Neural progenitor cell (in vitro differentiated cells): ENCODE data around the gene DPF3. TPM values are rescaled to one million over a fixed set of nuclear protein-coding genes. Genes with fewer than 3 reads are reported as not detected.

Source experiments
- DNase-seq: peaks from one replicate; pipeline ENCODE4 v3.0.0-alpha.2; 2016; ENCODE audit warnings: low spot score
- H2AFZ ChIP-seq: fragments of 200-600 bp; sonication (generic); replicated peaks from 2 replicates; pipeline ENCODE4 v1.6.1; 2016; ENCODE audit warnings: antibody characterized with exemption
- H3F3A ChIP-seq: fragments of 200-600 bp; sonication (generic); 2 replicates; pipeline ENCODE4 v1.6.1; 2016; ENCODE audit warnings: antibody characterized with exemption, low read depth
- H3K27ac ChIP-seq: fragments of 200-600 bp; sonication (generic); 2 replicates; pipeline ENCODE4 v1.5.1; 2016; ENCODE audit warnings: mild to moderate bottlenecking
- H3K27me3 ChIP-seq: fragments of 200-600 bp; sonication (generic); 2 replicates; pipeline ENCODE4 v1.6.1; 2016; ENCODE audit warnings: mild to moderate bottlenecking, moderate library complexity
- H3K36me3 ChIP-seq: fragments of 200-600 bp; sonication (generic); 2 replicates; pipeline ENCODE4 v1.5.1; 2016
- H3K4me1 ChIP-seq: fragments of 200-600 bp; sonication (generic); 2 replicates; pipeline ENCODE4 v1.6.1; 2016; ENCODE audit warnings: mixed run types
- H3K4me2 ChIP-seq: fragments of 200-600 bp; sonication (generic); 2 replicates; pipeline ENCODE4 v1.6.1; 2016
- H3K4me3 ChIP-seq: fragments of 200-600 bp; sonication (generic); 2 replicates; pipeline ENCODE4 v1.5.1; 2016
- H3K79me2 ChIP-seq: fragments of 200-600 bp; sonication (generic); 2 replicates; pipeline ENCODE4 v1.6.1; 2016; ENCODE audit warnings: low read depth
- H3K9ac ChIP-seq: fragments of 200-600 bp; sonication (generic); 2 replicates; pipeline ENCODE4 v1.6.1; 2016
- H3K9me3 ChIP-seq: fragments of 200-600 bp; sonication (generic); 2 replicates; pipeline ENCODE4 v1.5.1; 2016; ENCODE audit warnings: low read depth
- H4K20me1 ChIP-seq: fragments of 200-600 bp; sonication (generic); 2 replicates; pipeline ENCODE4 v1.6.1; 2016; ENCODE audit warnings: low read depth
- H3K27ac Mint-ChIP-seq: 3 replicates; pipeline ENCODE4 v1.8.0; 2021; ENCODE audit warnings: mixed read lengths
- H3K27me3 Mint-ChIP-seq: 2 replicates; pipeline ENCODE4 v1.8.0; 2022; ENCODE audit warnings: low read depth, mild to moderate bottlenecking, inconsistent platforms, moderate library complexity, mixed read lengths; ENCODE audit not compliant: insufficient read depth
- H3K36me3 Mint-ChIP-seq: 3 replicates; pipeline ENCODE4 v1.8.0; 2021; ENCODE audit warnings: mixed read lengths
- H3K4me1 Mint-ChIP-seq: 3 replicates; pipeline ENCODE4 v1.8.0; 2021; ENCODE audit warnings: mixed read lengths
- H3K4me3 Mint-ChIP-seq: 3 replicates; pipeline ENCODE4 v1.8.0; 2021; ENCODE audit warnings: mild to moderate bottlenecking, moderate library complexity, mixed read lengths
- H3K9me3 Mint-ChIP-seq: 3 replicates; pipeline ENCODE4 v1.8.0; 2020; ENCODE audit warnings: mixed read lengths
- EZH2 ChIP-seq: fragments of 200-600 bp; sonication (generic); IDR thresholded peaks from 2 replicates; pipeline ENCODE4 v1.6.1; 2017; ENCODE audit warnings: antibody characterized with exemption, mild to moderate bottlenecking, moderate library complexity
- EZH2phosphoT487 ChIP-seq: fragments of 200-600 bp; sonication (generic); IDR thresholded peaks from 2 replicates; pipeline ENCODE4 v1.6.1; 2017; ENCODE audit warnings: antibody characterized with exemption
- total RNA-seq: library from RNA; depleted of rRNA; stranded (reverse); fragments of >200 nt; gene quantifications from 2 replicates; pipeline ENCODE4 v1.2.3, GENCODE V29; 2015; ENCODE audit warnings: low replicate concordance
- TF ChIP-seq, protein P1 (sequence below): fragments of 200-600 bp; sonication (generic); IDR thresholded peaks from 2 replicates; pipeline ENCODE4 v1.5.1; 2017; ENCODE audit warnings: antibody characterized with exemption, mild to moderate bottlenecking

Gene DPF3
- total RNA-seq, 1 donor from 2014 or later, result not detected

DNA sequence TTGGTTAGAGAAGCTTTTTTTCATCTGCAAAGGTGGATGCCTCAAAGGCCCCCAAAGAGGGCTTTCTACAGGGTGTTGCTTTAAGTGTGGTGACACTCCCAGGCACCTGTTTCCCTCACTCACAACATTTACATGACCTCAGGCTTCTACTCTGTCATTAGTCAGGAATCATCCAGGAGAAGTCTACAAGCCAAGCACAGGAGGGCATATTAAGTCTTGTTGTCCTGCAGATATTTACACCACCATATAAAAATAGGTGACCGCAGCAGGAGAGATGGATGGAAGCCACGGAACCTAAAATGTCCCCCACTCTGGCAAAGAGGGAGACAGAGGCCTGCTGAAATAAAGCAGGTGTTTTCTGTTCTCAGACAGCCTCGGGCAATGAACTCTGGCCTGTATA is 7.5 kb upstream of the DPF3 start:
- H3K9me3 Mint-ChIP-seq, result no peaks in the 10 kb centered on the region
- Histone ChIP-seq H3K27ac (no peak overlapping the region), H3K4me2 (no peak overlapping the region), H3F3A (no peaks in the 10 kb centered on the region), H4K20me1 (no peaks in the 10 kb centered on the region), H3K9ac (no peak overlapping the region), H3K36me3 (no peaks in the 10 kb centered on the region), H3K4me1 (no peaks in the 10 kb centered on the region), H2AFZ (no peak overlapping the region), H3K9me3 (no peaks in the 10 kb centered on the region), H3K79me2 (no peaks in the 10 kb centered on the region), H3K4me3 (no peak overlapping the region), H3K27me3 (peaks cover 15% of the 10 kb centered on the region)
- TF ChIP-seq, protein P1, sequence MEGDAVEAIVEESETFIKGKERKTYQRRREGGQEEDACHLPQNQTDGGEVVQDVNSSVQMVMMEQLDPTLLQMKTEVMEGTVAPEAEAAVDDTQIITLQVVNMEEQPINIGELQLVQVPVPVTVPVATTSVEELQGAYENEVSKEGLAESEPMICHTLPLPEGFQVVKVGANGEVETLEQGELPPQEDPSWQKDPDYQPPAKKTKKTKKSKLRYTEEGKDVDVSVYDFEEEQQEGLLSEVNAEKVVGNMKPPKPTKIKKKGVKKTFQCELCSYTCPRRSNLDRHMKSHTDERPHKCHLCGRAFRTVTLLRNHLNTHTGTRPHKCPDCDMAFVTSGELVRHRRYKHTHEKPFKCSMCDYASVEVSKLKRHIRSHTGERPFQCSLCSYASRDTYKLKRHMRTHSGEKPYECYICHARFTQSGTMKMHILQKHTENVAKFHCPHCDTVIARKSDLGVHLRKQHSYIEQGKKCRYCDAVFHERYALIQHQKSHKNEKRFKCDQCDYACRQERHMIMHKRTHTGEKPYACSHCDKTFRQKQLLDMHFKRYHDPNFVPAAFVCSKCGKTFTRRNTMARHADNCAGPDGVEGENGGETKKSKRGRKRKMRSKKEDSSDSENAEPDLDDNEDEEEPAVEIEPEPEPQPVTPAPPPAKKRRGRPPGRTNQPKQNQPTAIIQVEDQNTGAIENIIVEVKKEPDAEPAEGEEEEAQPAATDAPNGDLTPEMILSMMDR, result no peak
- no peak for TF ChIP-seq EZH2
- no peak for TF ChIP-seq EZH2phosphoT487
- H3K27me3 Mint-ChIP-seq, result peaks cover 11% of the 10 kb centered on the region
- no peak for DNase-seq
- no peak overlapping the region for H3K4me3 Mint-ChIP-seq
- H3K4me1 Mint-ChIP-seq, result peaks cover 6% of the 10 kb centered on the region
- H3K27ac Mint-ChIP-seq, result no peak overlapping the region
- no peaks in the 10 kb centered on the region for H3K36me3 Mint-ChIP-seq

DNA sequence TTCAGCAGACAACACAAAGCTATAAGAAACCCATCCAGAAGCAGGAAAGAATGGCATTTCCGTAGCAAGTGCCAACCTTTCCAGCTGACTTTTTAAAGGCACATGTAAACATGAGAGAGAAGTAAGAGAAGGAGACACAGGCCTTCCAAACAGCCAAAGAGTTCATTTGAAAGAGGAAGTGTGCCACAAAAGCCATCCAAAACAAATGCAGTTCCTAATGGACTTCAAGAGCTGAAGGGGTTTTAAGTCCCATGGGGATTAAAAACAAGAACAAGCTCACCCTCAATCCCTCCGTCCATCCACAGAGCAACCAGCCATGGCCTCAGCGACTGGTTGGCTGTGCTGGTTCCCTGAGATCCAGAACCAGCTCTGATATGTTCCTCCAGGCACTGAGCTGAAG is 4.5 kb upstream of the DPF3 start:
- Histone ChIP-seq H3F3A (peaks cover 11% of the 10 kb centered on the region), H3K27ac (no peak overlapping the region), H2AFZ (no peak overlapping the region), H3K9me3 (no peaks in the 10 kb centered on the region), H4K20me1 (peaks cover 6% of the 10 kb centered on the region), H3K4me3 (no peak overlapping the region), H3K4me2 (no peak overlapping the region), H3K27me3 (peaks cover 42% of the 10 kb centered on the region), H3K9ac (no peak overlapping the region), H3K36me3 (no peaks in the 10 kb centered on the region), H3K4me1 (peaks cover 13% of the 10 kb centered on the region), H3K79me2 (no peaks in the 10 kb centered on the region)
- Mint-ChIP-seq H3K4me1 (peaks cover 14% of the 10 kb centered on the region), H3K4me3 (no peak overlapping the region), H3K27me3 (peaks cover 20% of the 10 kb centered on the region), H3K36me3 (no peaks in the 10 kb centered on the region), H3K27ac (no peak overlapping the region), H3K9me3 (no peaks in the 10 kb centered on the region)
- TF ChIP-seq, protein P1, result no peak
- TF ChIP-seq EZH2 (no peak), EZH2phosphoT487 (no peak)
- no peak for DNase-seq

DNA sequence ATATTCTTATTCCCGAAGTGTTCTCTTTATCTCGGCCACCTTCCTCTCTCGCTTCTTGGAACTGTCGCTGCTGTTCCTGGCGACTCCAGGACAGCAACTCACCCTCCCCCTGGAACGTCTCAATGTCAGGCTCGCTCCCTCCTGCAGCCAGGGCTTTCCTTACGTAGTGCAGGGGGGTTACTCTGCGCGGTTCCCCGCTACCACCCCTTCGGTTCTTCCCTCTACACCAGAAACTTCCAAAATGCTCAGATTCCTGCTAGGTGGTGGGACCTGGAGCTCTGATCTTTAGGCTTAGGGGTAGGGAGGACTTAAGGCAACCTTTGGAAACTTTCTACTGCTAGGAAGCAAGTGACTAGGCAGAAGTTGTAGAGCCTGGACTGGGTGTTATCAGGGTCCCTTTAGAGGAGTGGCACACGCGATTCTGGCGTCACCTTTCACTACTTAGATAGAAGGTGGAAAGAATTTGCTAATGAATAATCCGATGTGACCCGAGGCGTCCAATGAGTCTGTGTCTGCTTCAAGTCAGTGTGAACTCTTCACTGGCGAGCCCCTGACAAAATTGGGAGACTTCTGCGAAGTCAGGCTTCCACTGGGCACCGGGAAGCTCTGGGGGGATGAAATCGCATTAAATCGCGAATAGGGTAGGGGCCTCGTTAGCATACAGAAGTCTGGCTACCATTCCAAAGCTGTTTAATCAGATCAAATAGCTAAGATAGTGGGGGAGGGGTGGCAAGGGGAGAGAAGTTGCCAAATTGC is 900 bp upstream of the DPF3 start:
- H3K9ac ChIP-seq, result no peak overlapping the region
- Mint-ChIP-seq H3K36me3 (no peaks in the 10 kb centered on the region), H3K27ac (no peak overlapping the region), H3K4me1 (peaks cover 35% of the 10 kb centered on the region), H3K9me3 (no peaks in the 10 kb centered on the region), H3K27me3 (peaks cover 40% of the 10 kb centered on the region), H3K4me3 (peak overlapping the region; percentile 94)
- no peaks in the 10 kb centered on the region for H3K79me2 ChIP-seq
- H3K27me3 ChIP-seq, result peaks cover 73% of the 10 kb centered on the region
- TF ChIP-seq, protein P1, result no peak
- TF ChIP-seq EZH2phosphoT487 (no peak), EZH2 (no peak)
- H3K4me1 ChIP-seq, result peaks cover 36% of the 10 kb centered on the region
- DNase-seq, result peak; percentile 59
- no peak overlapping the region for H3K27ac ChIP-seq
- peaks cover 22% of the 10 kb centered on the region for H3F3A ChIP-seq
- H3K36me3 ChIP-seq, result no peaks in the 10 kb centered on the region
- H2AFZ ChIP-seq, result no peak overlapping the region
- H3K4me2 ChIP-seq, result peak overlapping the region; percentile 95
- peak overlapping the region; percentile 72 for H3K4me3 ChIP-seq
- peaks cover 10% of the 10 kb centered on the region for H4K20me1 ChIP-seq
- H3K9me3 ChIP-seq, result no peaks in the 10 kb centered on the region
